ENCODE data around the gene MALAT1. TPM values are rescaled to one million over a fixed set of nuclear protein-coding genes. Genes with fewer than 3 reads are reported as not detected.
A peak's percentile ranks its signal among the peaks of the same experiment; 100 is the strongest.

The MALAT1 gene
- total and polyA plus RNA-seq, 8 donors, result 608 to 15,875 (median 753) TPM

DNA sequence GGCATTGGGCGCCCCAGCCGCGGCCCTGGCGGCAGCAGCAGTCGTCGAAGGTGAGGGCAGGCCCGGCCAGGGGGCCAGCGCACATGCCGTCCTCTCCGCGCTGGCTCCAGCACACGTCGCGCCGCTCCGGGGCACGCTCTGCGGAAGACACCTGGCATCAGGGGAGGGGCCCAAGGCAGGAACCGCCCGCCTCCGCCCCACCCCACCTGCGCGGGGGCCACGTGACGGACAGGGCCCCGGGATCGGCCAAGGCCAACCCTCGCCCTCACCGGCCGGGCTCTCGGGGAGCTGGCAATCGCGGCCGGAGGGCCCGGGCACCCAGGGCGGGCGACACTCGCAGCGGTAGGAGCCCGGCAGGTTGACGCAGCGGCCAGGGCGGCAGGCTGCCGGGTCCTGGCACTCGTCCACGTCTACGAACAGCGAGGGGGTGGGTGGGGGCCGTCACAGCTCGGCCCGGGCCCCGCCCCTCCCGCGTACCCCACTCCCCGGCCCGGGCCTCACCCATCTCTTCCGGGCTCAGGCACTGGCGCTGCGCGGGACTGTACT is 41.0 kb downstream of the MALAT1 start:
- Histone ChIP-seq H3K27ac (peak overlapping the region; percentile 85 to 88), H3K9me3 (no peaks in the 10 kb centered on the region), H3K27me3 (no peaks in the 10 kb centered on the region), H3K36me3 (peaks cover 0 to 50% of the 10 kb centered on the region in 2 donors), H3K4me1 (peaks cover 13 to 30% of the 10 kb centered on the region in 2 donors), H3K4me3 (peak overlapping the region; percentile 37 to 47)
- TF ChIP-seq, protein P1, sequence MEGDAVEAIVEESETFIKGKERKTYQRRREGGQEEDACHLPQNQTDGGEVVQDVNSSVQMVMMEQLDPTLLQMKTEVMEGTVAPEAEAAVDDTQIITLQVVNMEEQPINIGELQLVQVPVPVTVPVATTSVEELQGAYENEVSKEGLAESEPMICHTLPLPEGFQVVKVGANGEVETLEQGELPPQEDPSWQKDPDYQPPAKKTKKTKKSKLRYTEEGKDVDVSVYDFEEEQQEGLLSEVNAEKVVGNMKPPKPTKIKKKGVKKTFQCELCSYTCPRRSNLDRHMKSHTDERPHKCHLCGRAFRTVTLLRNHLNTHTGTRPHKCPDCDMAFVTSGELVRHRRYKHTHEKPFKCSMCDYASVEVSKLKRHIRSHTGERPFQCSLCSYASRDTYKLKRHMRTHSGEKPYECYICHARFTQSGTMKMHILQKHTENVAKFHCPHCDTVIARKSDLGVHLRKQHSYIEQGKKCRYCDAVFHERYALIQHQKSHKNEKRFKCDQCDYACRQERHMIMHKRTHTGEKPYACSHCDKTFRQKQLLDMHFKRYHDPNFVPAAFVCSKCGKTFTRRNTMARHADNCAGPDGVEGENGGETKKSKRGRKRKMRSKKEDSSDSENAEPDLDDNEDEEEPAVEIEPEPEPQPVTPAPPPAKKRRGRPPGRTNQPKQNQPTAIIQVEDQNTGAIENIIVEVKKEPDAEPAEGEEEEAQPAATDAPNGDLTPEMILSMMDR (IDR thresholded peaks at IDR 0.05), result peak; percentile 28 to 40
- ATAC-seq (peak; percentile 39), DNase-seq (peak in 2 of 4 donors; percentile 64 to 90)
- intact Hi-C loops (cut with DNase I), result loop anchor here in 1 of 2 donors (10.0 kb wide), 1 partner anchor 55 kb away; the partner anchor contains the start of gene KCNK7

DNA sequence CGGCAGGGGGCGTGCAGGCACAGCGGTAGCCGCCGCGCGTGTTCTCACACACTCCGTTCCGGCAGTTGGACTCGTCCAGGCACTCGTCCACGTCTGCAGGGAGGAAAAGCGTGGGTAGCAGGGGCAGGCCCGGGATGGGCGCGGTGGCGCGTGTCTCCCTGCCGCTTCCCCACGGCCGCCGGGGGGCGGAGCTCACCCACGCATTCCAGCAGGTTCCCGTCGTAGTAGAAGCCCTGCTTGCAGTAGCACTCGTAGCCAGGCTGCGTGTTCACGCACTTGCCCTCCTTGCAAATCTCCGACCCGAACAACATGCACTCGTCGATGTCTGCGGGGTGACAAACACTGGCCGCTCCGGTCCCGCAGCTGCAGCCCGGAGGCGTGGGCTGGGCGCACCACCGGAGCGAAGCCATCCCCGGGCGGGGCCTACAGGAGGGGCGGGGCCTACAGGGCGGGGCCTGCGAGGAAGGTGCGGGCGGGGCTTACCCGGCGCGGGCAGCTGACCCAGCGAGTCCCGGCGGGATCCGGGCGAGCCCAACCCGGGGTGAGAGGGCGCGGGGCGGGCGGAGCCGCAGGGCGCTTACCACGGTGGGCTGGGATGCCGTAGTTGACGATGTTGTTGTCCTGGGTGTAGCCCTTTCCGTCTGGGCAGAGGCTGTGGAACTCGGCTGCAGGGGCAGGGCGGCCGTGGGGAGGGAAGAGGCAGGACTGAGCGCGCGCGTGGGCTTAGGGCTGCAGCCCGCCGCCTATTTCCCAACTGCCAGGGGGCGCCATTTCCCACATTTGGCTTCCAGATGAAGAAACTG is 41.6 kb downstream of the MALAT1 start:
- peaks cover 0 to 43% of the 10 kb centered on the region in 2 donors for H3K36me3 ChIP-seq
- peak overlapping the region; percentile 85 to 88 for H3K27ac ChIP-seq
- no peaks in the 10 kb centered on the region for H3K27me3 ChIP-seq
- peak; percentile 81 to 98 (median 89) for DNase-seq
- TF ChIP-seq, protein P1 (IDR thresholded peaks at IDR 0.05), result peak; percentile 83 to 85
- H3K4me3 ChIP-seq, result peak overlapping the region; percentile 37 to 47
- intact Hi-C loops (cut with DNase I), result loop anchor here in 1 of 2 donors (10.0 kb wide), 1 partner anchor 54 kb away; the partner anchor contains the start of gene KCNK7
- peak; percentile 94 for ATAC-seq
- peaks cover 13 to 31% of the 10 kb centered on the region in 2 donors for H3K4me1 ChIP-seq
- no peaks in the 10 kb centered on the region for H3K9me3 ChIP-seq

GRCh38 chr11:65541093-65541982 is 42.5 kb downstream of the MALAT1 start:
- TF ChIP-seq, protein P1 (IDR thresholded peaks at IDR 0.05), result no peak
- Histone ChIP-seq H3K4me1 (peaks cover 13 to 39% of the 10 kb centered on the region in 2 donors), H3K9me3 (no peaks in the 10 kb centered on the region), H3K36me3 (peaks cover 0 to 35% of the 10 kb centered on the region in 2 donors), H3K4me3 (peak overlapping the region; percentile 37 to 47), H3K27me3 (no peaks in the 10 kb centered on the region), H3K27ac (peak overlapping the region; percentile 85 to 88)
- peak; percentile 3 for ATAC-seq
- intact Hi-C loops (cut with DNase I), result loop anchor here in 1 of 2 donors (10.0 kb wide), 1 partner anchor 53 kb away; the partner anchor contains the start of gene KCNK7
- DNase-seq, result peak in 1 of 4 donors; percentile 75

DNA sequence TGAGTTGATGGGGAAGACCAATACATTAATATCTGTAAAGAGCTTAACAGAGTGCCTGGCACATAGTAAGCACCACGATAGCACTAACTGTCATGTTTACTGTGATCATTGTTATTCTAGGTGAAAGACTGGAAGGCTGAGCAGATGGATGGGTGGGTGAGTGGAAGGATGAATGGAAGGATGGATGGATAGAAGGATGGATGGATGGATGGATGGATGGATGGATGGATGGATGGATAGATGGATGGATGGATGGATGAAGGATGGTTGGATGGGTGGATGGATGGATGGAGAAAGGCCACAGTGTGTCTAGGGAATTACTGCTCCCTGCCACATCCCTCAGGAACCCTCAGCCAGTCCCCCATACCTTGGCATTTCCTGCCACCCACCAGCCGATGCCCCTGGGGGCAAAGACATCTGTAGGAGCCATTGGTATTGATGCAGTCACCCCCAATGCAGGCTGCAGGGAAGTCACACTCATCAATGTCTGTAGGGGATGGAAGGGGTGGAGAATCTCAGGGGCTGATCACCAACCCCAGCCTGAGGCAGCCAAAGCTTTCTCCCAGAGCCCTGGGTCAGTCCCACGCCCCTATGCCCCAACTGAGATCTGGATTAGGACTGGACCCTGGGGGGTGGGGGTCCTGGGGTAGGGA is 44.0 kb downstream of the MALAT1 start:
- peaks cover 0 to 19% of the 10 kb centered on the region in 2 donors for H3K36me3 ChIP-seq
- H3K27ac ChIP-seq, result no peak overlapping the region
- no peaks in the 10 kb centered on the region for H3K27me3 ChIP-seq
- ATAC-seq, result no peak
- H3K9me3 ChIP-seq, result no peaks in the 10 kb centered on the region
- no peak overlapping the region for H3K4me3 ChIP-seq
- intact Hi-C loops (cut with DNase I), result loop anchor here in 1 of 2 donors (10.0 kb wide), 1 partner anchor 52 kb away; the partner anchor contains the start of gene KCNK7
- no peak for DNase-seq
- peaks cover 13 to 47% of the 10 kb centered on the region in 2 donors for H3K4me1 ChIP-seq
- TF ChIP-seq, protein P1 (IDR thresholded peaks at IDR 0.05), result no peak
